Vagina (tissue), 2 donors: ENCODE results near the gene TOP2B.

Source experiments
- CTCF ChIP-seq, 3 experiments: fragments of 450-650 bp in 2 of 3; fragments of 200-600 bp in 1 of 3; sonication (generic) in 1 of 3; IDR thresholded peaks; one replicate each; pipeline ENCODE4 v1.5.1; 2017 to 2019; ENCODE audit warnings: antibody characterized with exemption in 3 of 3, mild to moderate bottlenecking in 2 of 3, moderate library complexity in 2 of 3
- POLR2A ChIP-seq, 2 donors: fragments of 450-650 bp; IDR thresholded peaks; one replicate each; pipeline ENCODE4 v1.6.1; 2017; ENCODE audit warnings: antibody characterized with exemption in 2 of 2, mild to moderate bottlenecking in 2 of 2, moderate library complexity in 2 of 2
- POLR2AphosphoS5 ChIP-seq, 2 donors: sonication (generic); formaldehyde crosslinking; IDR thresholded peaks; one replicate each; pipeline ENCODE4 v1.9.0; 2017; ENCODE audit warnings: antibody characterized with exemption in 2 of 2, mild to moderate bottlenecking in 2 of 2, low read depth in 1 of 2; ENCODE audit not compliant: insufficient read depth in 1 of 2

GRCh38 chr3:25697553-25697952 lies 32.8 kb upstream of the TOP2B start:
- TF ChIP-seq POLR2AphosphoS5 (IDR thresholded peaks at IDR 0.05; ENCODE audit: insufficient read depth in 1 of 2, low read depth in 1 of 2) = no peak
- no peak for TF ChIP-seq CTCF (IDR thresholded peaks at IDR 0.05)
- no peak for TF ChIP-seq POLR2A (IDR thresholded peaks at IDR 0.05)
